Measurements from ENCODE around the gene CDC5L. TPM values are rescaled to one million over a fixed set of nuclear protein-coding genes. Genes with fewer than 3 reads are reported as not detected.

Gene CDC5L
- total RNA-seq, 1 donor from 2014 or later, result 18.2 TPM

DNA sequence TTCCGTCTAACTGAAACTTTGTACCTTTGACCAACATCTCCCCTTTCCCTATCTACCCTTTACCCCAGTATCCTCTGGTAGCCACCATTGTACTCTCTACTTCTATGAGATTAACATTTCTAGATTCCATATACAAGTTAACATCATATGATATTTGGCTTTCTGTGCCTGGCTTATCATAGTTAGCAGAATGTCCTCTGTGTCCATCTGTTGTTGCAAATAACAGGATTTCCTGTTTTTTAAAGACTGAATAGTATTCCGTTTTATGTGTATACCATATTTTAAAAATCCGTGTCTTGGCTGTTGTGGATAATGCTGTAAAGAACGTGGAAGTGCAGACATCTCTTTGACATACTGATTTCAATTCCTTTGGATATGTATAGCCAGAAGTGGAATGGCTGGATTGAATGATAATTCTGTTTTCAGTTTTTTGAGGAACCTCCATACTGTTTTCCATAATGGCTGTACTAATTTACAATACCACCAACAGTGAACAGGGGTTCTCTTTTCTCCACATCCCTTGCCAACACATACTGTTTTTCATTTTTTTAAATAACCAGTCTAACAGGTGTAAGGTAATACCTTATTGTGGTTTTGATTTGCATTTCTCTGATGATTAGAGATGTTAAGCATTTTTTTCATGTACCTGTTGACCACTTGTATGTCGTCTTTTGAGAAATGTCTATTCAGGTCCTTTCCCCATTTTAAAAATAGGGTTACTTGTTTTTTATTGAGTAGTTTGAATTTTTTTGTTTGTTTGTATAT, 53.8 kb downstream of the CDC5L start:
- no peak for DNase-seq (ENCODE audit: low read depth)
- no peak overlapping the region for H3K4me3 Mint-ChIP-seq (ENCODE audit: unreplicated experiment)
- no peak for FAIRE-seq

DNA sequence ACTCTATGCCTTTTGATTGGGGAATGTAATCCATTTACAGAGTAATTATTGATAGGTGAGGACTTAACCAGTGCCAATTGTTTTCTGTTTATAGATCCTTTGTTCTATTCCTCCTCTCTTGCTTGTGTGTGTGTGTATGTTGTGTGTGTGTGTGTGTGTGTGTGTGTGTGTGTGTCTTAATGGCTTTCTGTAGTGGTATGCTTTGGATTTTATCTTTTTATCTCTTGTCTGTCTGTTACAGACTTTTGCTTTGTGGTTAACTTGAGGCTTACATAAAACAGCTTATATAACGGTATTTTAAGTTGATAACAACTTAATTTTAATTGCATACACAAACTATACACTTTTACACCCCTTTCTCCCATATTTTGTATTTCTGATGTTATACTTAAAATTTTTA, 54.7 kb downstream of the CDC5L start:
- Histone ChIP-seq H3K9ac (ENCODE audit: low read length) (no peak overlapping the region), H3K4me3 (ENCODE audit: insufficient read depth, low read depth, low read length) (no peak overlapping the region), H2AFZ (ENCODE audit: low read depth, low read length) (no peak overlapping the region), H3K79me2 (ENCODE audit: insufficient read depth, low read length) (peaks cover 22% of the 10 kb centered on the region), H3K27me3 (ENCODE audit: insufficient read depth, low read length) (no peaks in the 10 kb centered on the region), H3K4me1 (ENCODE audit: insufficient read depth, low read length) (peaks cover 8% of the 10 kb centered on the region), H3K36me3 (ENCODE audit: insufficient read depth, low read length) (no peaks in the 10 kb centered on the region), H3K9me3 (ENCODE audit: insufficient read depth, low read depth, low read length) (no peaks in the 10 kb centered on the region), H3K27ac (ENCODE audit: low read depth, low read length) (no peak overlapping the region), H4K20me1 (ENCODE audit: insufficient read depth, low read length) (peaks cover 23% of the 10 kb centered on the region), H3K4me2 (ENCODE audit: low read length) (no peak overlapping the region)
- Mint-ChIP-seq H3K27ac (ENCODE audit: unreplicated experiment) (no peak overlapping the region), H3K4me1 (ENCODE audit: low read depth, unreplicated experiment) (peaks cover 11% of the 10 kb centered on the region), H3K9me3 (ENCODE audit: unreplicated experiment) (peaks cover 18% of the 10 kb centered on the region), H3K4me3 (ENCODE audit: unreplicated experiment) (no peak overlapping the region), H3K36me3 (ENCODE audit: low read depth, unreplicated experiment) (peaks cover 20% of the 10 kb centered on the region), H3K27me3 (ENCODE audit: low read depth, unreplicated experiment) (no peaks in the 10 kb centered on the region)
- no peak for DNase-seq (ENCODE audit: low read depth)
- FAIRE-seq, result no peak
- TF ChIP-seq EZH2 (IDR thresholded peaks at IDR 0.05; ENCODE audit: insufficient read depth, low read length), result no peak
- TF ChIP-seq, protein P1, sequence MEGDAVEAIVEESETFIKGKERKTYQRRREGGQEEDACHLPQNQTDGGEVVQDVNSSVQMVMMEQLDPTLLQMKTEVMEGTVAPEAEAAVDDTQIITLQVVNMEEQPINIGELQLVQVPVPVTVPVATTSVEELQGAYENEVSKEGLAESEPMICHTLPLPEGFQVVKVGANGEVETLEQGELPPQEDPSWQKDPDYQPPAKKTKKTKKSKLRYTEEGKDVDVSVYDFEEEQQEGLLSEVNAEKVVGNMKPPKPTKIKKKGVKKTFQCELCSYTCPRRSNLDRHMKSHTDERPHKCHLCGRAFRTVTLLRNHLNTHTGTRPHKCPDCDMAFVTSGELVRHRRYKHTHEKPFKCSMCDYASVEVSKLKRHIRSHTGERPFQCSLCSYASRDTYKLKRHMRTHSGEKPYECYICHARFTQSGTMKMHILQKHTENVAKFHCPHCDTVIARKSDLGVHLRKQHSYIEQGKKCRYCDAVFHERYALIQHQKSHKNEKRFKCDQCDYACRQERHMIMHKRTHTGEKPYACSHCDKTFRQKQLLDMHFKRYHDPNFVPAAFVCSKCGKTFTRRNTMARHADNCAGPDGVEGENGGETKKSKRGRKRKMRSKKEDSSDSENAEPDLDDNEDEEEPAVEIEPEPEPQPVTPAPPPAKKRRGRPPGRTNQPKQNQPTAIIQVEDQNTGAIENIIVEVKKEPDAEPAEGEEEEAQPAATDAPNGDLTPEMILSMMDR (IDR thresholded peaks at IDR 0.05; ENCODE audit: insufficient read depth, low read depth, low read length), result no peak

More for the DNA sequence above, 53.8 kb downstream of the CDC5L start:
- TF ChIP-seq, protein P1 (IDR thresholded peaks at IDR 0.05; ENCODE audit: insufficient read depth, low read depth, low read length), result no peak
- TF ChIP-seq EZH2 (IDR thresholded peaks at IDR 0.05; ENCODE audit: insufficient read depth, low read length), result no peak
- no peak overlapping the region for H3K4me2 ChIP-seq (ENCODE audit: low read length)
- peaks cover 8% of the 10 kb centered on the region for H3K4me1 Mint-ChIP-seq (ENCODE audit: low read depth, unreplicated experiment)
- H3K27ac Mint-ChIP-seq (ENCODE audit: unreplicated experiment), result no peak overlapping the region
- peaks cover 26% of the 10 kb centered on the region for H4K20me1 ChIP-seq (ENCODE audit: insufficient read depth, low read length)
- no peaks in the 10 kb centered on the region for H3K27me3 ChIP-seq (ENCODE audit: insufficient read depth, low read length)
- H3K9me3 Mint-ChIP-seq (ENCODE audit: unreplicated experiment), result peaks cover 18% of the 10 kb centered on the region
- no peak overlapping the region for H2AFZ ChIP-seq (ENCODE audit: low read depth, low read length)
- H3K27ac ChIP-seq (ENCODE audit: low read depth, low read length), result no peak overlapping the region
- H3K36me3 Mint-ChIP-seq (ENCODE audit: low read depth, unreplicated experiment), result peaks cover 20% of the 10 kb centered on the region
- no peaks in the 10 kb centered on the region for H3K4me1 ChIP-seq (ENCODE audit: insufficient read depth, low read length)
- H3K36me3 ChIP-seq (ENCODE audit: insufficient read depth, low read length), result no peaks in the 10 kb centered on the region
- no peak overlapping the region for H3K9ac ChIP-seq (ENCODE audit: low read length)
- H3K27me3 Mint-ChIP-seq (ENCODE audit: low read depth, unreplicated experiment), result no peaks in the 10 kb centered on the region
- H3K79me2 ChIP-seq (ENCODE audit: insufficient read depth, low read length), result peaks cover 25% of the 10 kb centered on the region
- H3K4me3 ChIP-seq (ENCODE audit: insufficient read depth, low read depth, low read length), result no peak overlapping the region
- no peaks in the 10 kb centered on the region for H3K9me3 ChIP-seq (ENCODE audit: insufficient read depth, low read depth, low read length)

DNA sequence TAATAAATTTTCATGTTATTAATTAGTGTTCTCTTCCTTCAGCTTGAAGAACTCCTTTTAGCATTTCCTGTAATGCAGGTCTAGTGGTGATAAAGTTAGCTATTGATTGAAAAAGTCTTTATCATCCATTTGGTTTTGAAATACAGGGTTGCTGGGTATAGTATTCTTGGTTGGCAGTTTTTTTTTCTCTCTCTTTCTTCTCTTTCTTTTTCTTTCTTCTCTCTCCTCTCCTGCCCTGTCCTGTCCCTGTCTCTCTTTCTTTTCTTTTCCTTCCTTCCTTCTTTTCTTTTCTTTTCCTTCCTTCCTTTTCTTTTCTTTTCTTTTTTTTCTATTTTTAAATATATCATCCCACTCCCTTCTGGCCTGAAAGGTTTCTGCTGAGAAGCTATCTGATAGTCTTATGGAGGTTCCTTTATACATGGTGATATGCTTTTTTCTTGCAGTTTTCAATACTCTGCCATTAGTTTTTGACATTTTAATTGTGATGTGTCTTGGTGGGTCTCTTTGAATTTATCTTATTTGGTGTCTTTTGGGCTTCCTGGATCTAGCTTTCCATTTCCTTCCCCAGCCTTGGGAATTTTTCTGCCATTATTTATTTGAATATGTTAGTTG, 55.4 kb downstream of the CDC5L start:
- H3K27ac Mint-ChIP-seq (ENCODE audit: unreplicated experiment), result no peak overlapping the region
- no peak overlapping the region for H2AFZ ChIP-seq (ENCODE audit: low read depth, low read length)
- H3K36me3 Mint-ChIP-seq (ENCODE audit: low read depth, unreplicated experiment), result peaks cover 22% of the 10 kb centered on the region
- no peak for DNase-seq (ENCODE audit: low read depth)
- H4K20me1 ChIP-seq (ENCODE audit: insufficient read depth, low read length), result peaks cover 23% of the 10 kb centered on the region
- no peak overlapping the region for H3K27ac ChIP-seq (ENCODE audit: low read depth, low read length)
- no peak for FAIRE-seq
- H3K4me1 Mint-ChIP-seq (ENCODE audit: low read depth, unreplicated experiment), result peaks cover 14% of the 10 kb centered on the region
- no peaks in the 10 kb centered on the region for H3K9me3 ChIP-seq (ENCODE audit: insufficient read depth, low read depth, low read length)
- no peak overlapping the region for H3K4me3 Mint-ChIP-seq (ENCODE audit: unreplicated experiment)
- no peaks in the 10 kb centered on the region for H3K27me3 Mint-ChIP-seq (ENCODE audit: low read depth, unreplicated experiment)
- no peaks in the 10 kb centered on the region for H3K36me3 ChIP-seq (ENCODE audit: insufficient read depth, low read length)
- TF ChIP-seq, protein P1 (IDR thresholded peaks at IDR 0.05; ENCODE audit: insufficient read depth, low read depth, low read length), result no peak
- no peak for TF ChIP-seq EZH2 (IDR thresholded peaks at IDR 0.05; ENCODE audit: insufficient read depth, low read length)
- no peak overlapping the region for H3K9ac ChIP-seq (ENCODE audit: low read length)
- no peaks in the 10 kb centered on the region for H3K27me3 ChIP-seq (ENCODE audit: insufficient read depth, low read length)
- peaks cover 18% of the 10 kb centered on the region for H3K9me3 Mint-ChIP-seq (ENCODE audit: unreplicated experiment)
- H3K4me2 ChIP-seq (ENCODE audit: low read length), result no peak overlapping the region
- H3K79me2 ChIP-seq (ENCODE audit: insufficient read depth, low read length), result peaks cover 22% of the 10 kb centered on the region
- H3K4me1 ChIP-seq (ENCODE audit: insufficient read depth, low read length), result peaks cover 11% of the 10 kb centered on the region
- H3K4me3 ChIP-seq (ENCODE audit: insufficient read depth, low read depth, low read length), result no peak overlapping the region
